HG02884 (cell line): ENCODE results near the gene SHISAL1.

Experiments used
- ATAC-seq: cut with Tn5 transposase; IDR thresholded peaks from one replicate; pipeline ENCODE4 v1.9.1; 2021; ENCODE audit warnings: mild to moderate bottlenecking, moderate library complexity; ENCODE audit not compliant: unreplicated experiment

The SHISAL1 gene

DNA sequence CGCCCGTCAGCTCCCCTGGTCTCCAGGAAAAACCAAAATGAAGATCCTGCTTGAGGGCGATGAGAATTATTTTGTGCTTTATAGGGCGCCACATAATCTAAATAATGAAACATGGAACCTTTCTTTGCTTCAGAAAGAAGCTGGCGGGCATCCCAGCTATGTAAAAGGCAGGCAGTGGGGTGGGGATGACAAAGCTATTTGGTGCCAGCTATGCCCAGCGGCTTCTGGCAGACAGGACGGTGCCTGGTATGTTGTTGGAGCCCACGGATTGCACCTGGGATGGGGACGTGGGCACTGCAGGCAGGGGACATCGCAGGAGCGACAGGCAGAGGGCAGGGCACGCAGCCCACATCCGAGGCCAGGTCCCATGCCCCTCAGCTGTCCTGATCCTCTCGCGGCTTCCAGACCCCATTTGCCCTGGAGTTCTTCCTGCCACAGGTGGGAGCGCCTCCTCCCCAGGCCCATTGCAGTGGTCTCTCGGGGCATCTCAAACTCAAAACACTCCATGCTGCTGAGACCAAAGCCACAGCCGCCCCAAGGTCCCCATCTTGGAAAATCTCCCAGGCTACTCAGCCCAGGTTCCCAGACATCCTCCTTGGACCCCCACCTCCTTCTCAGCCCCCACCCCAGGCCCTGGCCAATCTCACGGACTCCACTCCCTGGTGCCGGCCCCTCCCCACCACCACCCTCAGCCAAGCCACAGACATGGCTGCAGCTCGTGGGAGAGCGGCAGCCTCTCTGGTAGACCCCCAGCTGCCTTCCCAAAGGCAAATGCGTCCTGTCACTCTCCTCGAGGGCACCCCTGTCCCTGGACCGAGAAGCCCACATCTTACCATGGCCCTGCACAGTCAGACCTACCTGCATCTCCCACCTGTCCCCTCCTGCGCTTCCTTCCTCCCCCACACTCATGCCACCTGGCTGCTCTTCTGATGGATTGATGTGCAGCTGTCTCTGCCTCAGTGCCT, 45.7 kb downstream of the SHISAL1 start:
- ATAC-seq: no peak

DNA sequence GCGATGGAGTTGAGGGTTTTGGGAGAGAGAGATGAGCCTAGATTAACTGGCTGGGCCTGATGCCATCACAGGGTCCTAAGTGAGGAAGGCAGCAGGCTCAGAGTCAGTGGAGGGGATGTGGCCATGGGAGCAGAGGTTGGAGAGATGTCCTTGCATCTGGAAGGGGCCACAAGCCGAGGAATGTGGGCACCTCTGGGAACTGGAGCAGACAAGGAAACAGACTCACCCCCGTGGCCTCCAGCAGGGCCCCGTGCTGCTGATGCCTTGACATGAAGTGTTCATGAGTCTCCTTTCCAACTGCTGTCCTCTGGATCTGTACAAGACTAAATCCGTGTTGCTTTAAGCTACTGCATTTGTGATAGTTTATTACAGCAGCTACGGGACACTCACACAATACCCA, 49.2 kb downstream of the SHISAL1 start:
- no peak for ATAC-seq

- ATAC-seq: no peak
These were observed 50.7 kb downstream of the SHISAL1 start for GRCh38 chr22:44261861-44262595.

DNA sequence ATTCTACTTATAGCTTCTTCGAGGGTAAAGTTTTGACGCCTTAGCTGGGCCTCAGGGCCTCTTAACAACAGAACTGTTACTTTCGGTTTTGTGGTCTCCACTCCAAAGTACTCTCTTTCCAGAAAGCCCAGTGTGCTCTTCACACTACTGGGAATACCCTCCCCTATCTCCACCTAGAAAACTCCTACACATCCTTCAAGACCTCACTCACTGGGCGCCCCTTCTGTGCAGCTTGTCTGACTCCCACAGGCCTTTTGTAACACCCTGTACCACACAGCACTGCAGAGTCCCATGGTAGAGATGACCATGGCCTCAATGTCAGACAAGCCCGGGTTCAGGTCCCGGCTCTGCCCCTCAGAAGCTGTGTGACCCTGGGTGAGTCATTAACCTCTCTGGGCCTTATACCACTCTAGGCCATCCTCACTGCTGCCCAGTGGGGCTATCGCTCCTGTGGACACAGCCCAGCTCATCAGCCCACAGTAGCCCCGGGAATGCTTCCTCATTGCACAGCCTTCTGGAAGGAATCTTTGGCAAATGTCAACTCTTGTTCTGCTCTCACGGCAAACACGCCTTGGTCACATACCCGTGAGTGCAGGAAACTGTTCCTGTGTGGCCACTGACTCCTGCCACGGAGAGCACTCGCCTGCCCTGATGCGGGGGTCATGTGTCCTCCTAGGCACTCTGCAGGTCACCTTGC, 51.4 kb downstream of the SHISAL1 start:
- ATAC-seq: no peak

- no peak for ATAC-seq
These were observed 52.3 kb downstream of the SHISAL1 start for GRCh38 chr22:44260216-44261035.

- ATAC-seq: no peak
These were observed 53.2 kb downstream of the SHISAL1 start for GRCh38 chr22:44259366-44260215.

- no peak for ATAC-seq
These were observed 55.9 kb downstream of the SHISAL1 start for GRCh38 chr22:44256556-44257485.

DNA sequence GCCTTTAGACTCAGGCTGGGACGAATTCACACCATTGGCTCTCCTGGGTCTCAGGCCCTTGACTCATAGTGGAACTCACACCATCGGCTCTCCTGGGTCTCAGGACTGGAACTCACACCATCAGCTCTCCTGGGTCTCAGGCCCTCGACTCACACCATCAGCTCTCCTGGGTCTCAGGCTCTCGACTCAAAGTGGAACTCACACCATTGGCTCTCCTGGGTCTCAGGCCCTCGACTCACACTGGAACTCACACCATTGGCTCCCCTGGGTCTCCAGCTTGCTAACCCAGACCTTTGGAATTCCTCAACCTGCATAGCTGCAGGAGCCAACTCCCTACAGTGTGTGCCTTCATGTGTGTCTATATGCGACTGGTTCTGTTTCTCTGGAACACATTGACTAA, 56.7 kb downstream of the SHISAL1 start:
- ATAC-seq: no peak

DNA sequence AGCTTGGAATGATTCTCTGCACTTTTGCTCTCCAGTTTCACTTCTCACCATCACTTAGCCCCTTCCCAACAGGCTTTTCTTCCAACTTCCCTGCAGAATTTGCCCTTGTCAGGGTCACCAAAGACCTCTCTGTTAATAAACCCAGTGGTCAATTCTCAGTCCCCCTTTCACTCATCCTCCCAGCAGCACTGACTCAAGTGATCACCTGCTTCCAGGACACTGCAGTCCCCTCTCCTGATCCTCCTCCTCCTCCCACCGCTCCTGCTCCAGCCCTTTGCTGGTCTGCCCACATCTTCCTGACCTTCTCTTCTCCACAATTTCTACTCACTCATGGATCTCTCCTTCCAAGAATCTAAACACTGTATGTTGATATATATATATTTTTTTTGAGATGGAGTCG, 57.9 kb downstream of the SHISAL1 start:
- no peak for ATAC-seq

- no peak for ATAC-seq
These were observed 63.2 kb downstream of the SHISAL1 start for GRCh38 chr22:44249376-44250147.

GRCh38 chr22:44248926-44249325, 63.8 kb downstream of the SHISAL1 start:
- ATAC-seq: no peak

DNA sequence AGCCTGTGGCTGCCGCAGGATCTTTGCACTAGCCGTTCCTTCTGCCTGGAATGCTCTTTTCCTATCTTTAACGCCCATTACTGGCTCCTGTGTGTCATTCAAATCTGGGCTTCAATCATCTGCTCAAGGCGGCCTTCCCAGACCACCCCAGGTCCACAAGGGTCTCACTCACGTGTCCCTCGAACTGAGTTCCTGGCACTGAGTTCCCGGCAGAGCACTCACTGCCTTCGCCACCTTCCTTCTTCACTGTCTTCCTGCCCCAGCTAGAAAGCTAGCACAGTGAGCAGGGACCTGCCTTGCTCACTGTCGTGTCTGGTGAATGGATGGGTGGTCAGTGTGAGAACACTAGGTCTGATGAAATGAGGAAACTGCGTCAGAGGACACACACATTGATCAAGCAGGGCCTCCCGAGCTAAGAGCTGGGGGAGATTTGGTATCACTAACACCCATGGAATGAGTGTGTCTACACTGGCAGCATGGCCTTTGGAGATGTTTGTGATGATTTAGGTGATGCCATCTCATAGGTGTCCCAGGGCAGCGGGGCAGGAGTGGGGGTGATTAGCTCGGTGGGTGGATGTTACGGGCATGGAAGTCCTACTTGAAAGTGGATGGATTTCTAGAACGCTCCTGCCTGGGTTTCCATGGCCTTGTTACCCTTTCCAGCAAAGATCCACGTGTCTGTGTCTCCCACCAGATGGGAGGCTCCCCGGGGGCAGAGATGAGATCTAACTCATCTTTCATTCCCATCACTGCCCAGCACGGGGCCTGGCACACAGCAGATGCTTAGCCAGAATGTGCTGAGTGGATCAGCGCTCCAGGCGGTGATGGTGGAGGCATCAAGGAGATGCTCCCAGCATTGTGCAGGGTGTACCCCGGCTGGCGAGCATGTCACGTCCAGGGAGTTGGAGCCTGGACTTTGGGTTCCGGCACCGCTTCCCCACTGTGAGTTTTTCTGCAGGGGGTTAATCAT, 64.5 kb downstream of the SHISAL1 start:
- no peak for ATAC-seq

DNA sequence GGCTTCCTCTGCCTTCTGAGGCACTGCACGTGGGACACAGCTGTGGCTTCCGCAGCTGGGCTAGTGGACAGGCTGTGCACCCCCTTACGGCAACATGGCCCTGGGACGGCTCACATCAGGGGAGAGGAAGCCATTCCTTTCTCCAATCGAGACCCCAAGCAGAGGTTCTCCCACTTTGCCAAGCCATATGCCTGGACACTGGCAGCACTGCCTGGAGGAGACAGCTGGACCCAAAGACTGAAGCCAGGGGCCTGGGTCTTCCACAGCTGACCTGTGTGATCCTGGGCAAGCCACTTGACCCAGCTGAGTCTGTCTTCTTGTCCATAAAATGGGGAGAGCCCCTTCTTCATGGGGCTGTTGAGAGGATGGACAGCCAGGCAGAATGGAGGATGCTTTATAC, 65.4 kb downstream of the SHISAL1 start:
- no peak for ATAC-seq

DNA sequence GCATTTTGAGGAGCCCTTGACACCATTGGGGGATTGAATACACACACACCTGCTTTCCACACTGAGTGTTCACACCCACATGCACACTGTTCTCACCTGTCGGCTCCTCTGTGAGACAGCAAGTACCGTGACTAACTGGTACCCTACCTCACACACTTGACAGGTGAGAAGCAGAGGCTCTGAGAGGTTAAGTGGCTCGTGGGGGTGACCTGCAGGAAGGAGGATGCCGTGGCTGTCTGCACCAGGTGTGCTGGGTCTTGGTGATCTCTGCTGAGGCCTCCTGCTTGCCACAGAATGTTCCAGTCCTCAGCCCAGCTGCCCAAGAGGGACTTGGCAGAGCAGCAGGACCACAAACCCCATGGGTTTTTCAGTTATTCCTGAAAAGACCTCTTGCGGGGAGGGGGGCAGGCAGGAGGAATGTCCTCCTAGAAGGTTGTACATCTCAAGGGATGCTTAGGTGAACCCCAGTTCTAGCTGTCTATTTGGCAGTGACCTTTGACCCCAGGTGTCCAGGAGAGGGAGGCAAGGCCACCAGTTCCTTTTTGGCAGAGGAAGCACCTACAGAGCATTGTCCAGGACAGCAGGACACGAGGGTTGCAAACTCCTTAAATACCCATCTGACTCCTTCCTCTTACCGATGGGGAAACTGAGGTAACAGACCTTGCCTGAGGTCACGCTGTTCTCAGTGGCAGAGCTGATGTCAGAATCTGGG, 66.0 kb downstream of the SHISAL1 start:
- no peak for ATAC-seq

- ATAC-seq: no peak
These were observed 66.9 kb downstream of the SHISAL1 start for GRCh38 chr22:44245867-44246266.

GRCh38 chr22:44245438-44245837, 67.3 kb downstream of the SHISAL1 start:
- ATAC-seq: no peak
